ENCODE results near the gene FCN1.

- TF ChIP-seq CTCF (IDR thresholded peaks at IDR 0.05) (no peak), EZH2phosphoT487 (IDR thresholded peaks at IDR 0.05) (no peak), EZH2 (IDR thresholded peaks at IDR 0.05) (no peak)
Observed at GRCh38 chr9:134919303-134919702, 1.6 kb upstream of the FCN1 start.
